Vagina (tissue), 2 donors: Measurements from ENCODE around the gene IL2RG.

ENCODE experiments used
- CTCF ChIP-seq, 3 experiments: fragments of 450-650 bp in 2 of 3; fragments of 200-600 bp in 1 of 3; sonication (generic) in 1 of 3; IDR thresholded peaks; one replicate each; pipeline ENCODE4 v1.5.1; 2017 to 2019; ENCODE audit warnings: antibody characterized with exemption in 3 of 3, mild to moderate bottlenecking in 2 of 3, moderate library complexity in 2 of 3
- POLR2A ChIP-seq, 2 donors: fragments of 450-650 bp; IDR thresholded peaks; one replicate each; pipeline ENCODE4 v1.6.1; 2017; ENCODE audit warnings: antibody characterized with exemption in 2 of 2, mild to moderate bottlenecking in 2 of 2, moderate library complexity in 2 of 2

GRCh38 chrX:71107762-71108360, 3.5 kb downstream of the IL2RG start:
- TF ChIP-seq CTCF (IDR thresholded peaks at IDR 0.05) (no peak), POLR2A (IDR thresholded peaks at IDR 0.05) (no peak)
